ENCODE measurements around the gene ZBTB49.

DNA sequence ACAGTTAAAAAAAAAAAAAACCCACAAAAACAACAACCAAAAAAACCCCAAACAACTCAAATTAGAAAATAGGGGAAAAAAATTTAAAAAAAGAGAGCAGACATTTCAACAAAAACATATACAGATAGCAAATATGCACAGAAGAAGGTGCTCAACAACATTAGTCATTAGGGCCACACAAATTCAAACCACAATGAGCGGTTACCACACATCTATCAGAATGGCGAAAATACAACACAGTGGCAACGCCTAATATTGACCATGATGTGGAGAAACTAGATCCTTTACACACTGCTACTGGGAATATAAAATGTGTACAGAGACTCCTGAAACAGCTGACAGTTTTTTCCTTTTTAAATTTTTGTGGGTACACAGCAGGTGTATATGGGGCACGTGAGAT is 19.5 kb upstream of the ZBTB49 start:
- TF ChIP-seq EZH2 (IDR thresholded peaks at IDR 0.05; ENCODE audit: borderline replicate concordance, insufficient read depth, low read depth, low read length, poor library complexity, severe bottlenecking) = no peak
- TF ChIP-seq, protein P1, sequence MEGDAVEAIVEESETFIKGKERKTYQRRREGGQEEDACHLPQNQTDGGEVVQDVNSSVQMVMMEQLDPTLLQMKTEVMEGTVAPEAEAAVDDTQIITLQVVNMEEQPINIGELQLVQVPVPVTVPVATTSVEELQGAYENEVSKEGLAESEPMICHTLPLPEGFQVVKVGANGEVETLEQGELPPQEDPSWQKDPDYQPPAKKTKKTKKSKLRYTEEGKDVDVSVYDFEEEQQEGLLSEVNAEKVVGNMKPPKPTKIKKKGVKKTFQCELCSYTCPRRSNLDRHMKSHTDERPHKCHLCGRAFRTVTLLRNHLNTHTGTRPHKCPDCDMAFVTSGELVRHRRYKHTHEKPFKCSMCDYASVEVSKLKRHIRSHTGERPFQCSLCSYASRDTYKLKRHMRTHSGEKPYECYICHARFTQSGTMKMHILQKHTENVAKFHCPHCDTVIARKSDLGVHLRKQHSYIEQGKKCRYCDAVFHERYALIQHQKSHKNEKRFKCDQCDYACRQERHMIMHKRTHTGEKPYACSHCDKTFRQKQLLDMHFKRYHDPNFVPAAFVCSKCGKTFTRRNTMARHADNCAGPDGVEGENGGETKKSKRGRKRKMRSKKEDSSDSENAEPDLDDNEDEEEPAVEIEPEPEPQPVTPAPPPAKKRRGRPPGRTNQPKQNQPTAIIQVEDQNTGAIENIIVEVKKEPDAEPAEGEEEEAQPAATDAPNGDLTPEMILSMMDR (IDR thresholded peaks at IDR 0.05) = no peak
